CD4-positive, alpha-beta T cell treated with Interleukin-1 beta for 1 hour (primary cell): Measurements from ENCODE around the gene MYBPC1.
"Not testable (repeated sequence)": the region's sequence is repeated elsewhere in the genome, so short reads cannot be mapped to it uniquely, and the experiment has no call there.

Source experiments
- DNase-seq, 2 donors: peaks; one replicate each; pipeline ENCODE4 v3.0.0-alpha.2; 2020 to 2022

MYBPC1 gene

GRCh38 chr12:101696251-101697196, 101.8 kb downstream of the MYBPC1 start:
- DNase-seq: no peak

GRCh38 chr12:101697197-101697929, 102.6 kb downstream of the MYBPC1 start, which contains the start of gene CHPT1:
CHPT1 (plus strand) TSS chr12:101697640; CDS start chr12:101697862, 222 bp downstream.
- peak; percentile 67 to 75 for DNase-seq

GRCh38 chr12:101697930-101698799, 103.4 kb downstream of the MYBPC1 start:
- DNase-seq: peak; percentile 7 to 21

GRCh38 chr12:101698800-101699347, 104.1 kb downstream of the MYBPC1 start:
- DNase-seq: no peak

- no peak for DNase-seq
Observed at GRCh38 chr12:101700299-101700820, 105.6 kb downstream of the MYBPC1 start.

- no peak for DNase-seq
Observed at GRCh38 chr12:101703487-101703886, 108.7 kb downstream of the MYBPC1 start.

- DNase-seq: no peak
Observed at GRCh38 chr12:101706403-101706802, 111.6 kb downstream of the MYBPC1 start.

- DNase-seq: no peak
Observed at GRCh38 chr12:101707131-101707782, 112.5 kb downstream of the MYBPC1 start.

- DNase-seq: no peak
Observed at GRCh38 chr12:101710288-101710687, 115.5 kb downstream of the MYBPC1 start.

- no peak for DNase-seq
Observed at GRCh38 chr12:101713059-101713682, 118.4 kb downstream of the MYBPC1 start.

GRCh38 chr12:101713930-101714329, 119.2 kb downstream of the MYBPC1 start:
- DNase-seq: no peak

- DNase-seq: no peak
Observed at GRCh38 chr12:101714877-101715444, 120.2 kb downstream of the MYBPC1 start.

- DNase-seq: no peak
Observed at GRCh38 chr12:101719566-101719965, 124.8 kb downstream of the MYBPC1 start.

GRCh38 chr12:101720118-101720517, 125.3 kb downstream of the MYBPC1 start:
- DNase-seq: no peak

GRCh38 chr12:101722392-101722791, 127.6 kb downstream of the MYBPC1 start:
- no peak for DNase-seq

- DNase-seq: no peak
Observed at GRCh38 chr12:101727098-101727497, 132.3 kb downstream of the MYBPC1 start.

- no peak for DNase-seq
Observed at GRCh38 chr12:101729842-101730241, 135.1 kb downstream of the MYBPC1 start.

GRCh38 chr12:101732318-101732717, 137.5 kb downstream of the MYBPC1 start:
- no peak for DNase-seq

- DNase-seq: no peak
Observed at GRCh38 chr12:101733166-101733565, 138.4 kb downstream of the MYBPC1 start.

GRCh38 chr12:101734482-101734881, 139.7 kb downstream of the MYBPC1 start:
- not testable (repeated sequence) for DNase-seq
